Stimulated activated CD8-positive, alpha-beta memory T cell treated with anti-CD3 and anti-CD28 coated beads, Interleukin-4, amount 100 ng/mL, for 4 hours (primary cell): ENCODE results near the gene SSC4D.
"Not testable (repeated sequence)": the region's sequence is repeated elsewhere in the genome, so short reads cannot be mapped to it uniquely, and the experiment has no call there.

Experiments used
- DNase-seq, 2 donors: peaks; one replicate each; pipeline ENCODE4 v3.0.0-alpha.2; 2020; ENCODE audit warnings: low read depth in 2 of 2, low spot score in 1 of 2

The SSC4D gene

GRCh38 chr7:76387789-76388188 is 21.7 kb downstream of the SSC4D start:
- DNase-seq, result not testable (repeated sequence)

GRCh38 chr7:76386691-76387260 is 22.7 kb downstream of the SSC4D start:
- no peak for DNase-seq

GRCh38 chr7:76383089-76383944 is 26.2 kb downstream of the SSC4D start:
- DNase-seq, result no peak

- no peak for DNase-seq
These were observed 27.7 kb downstream of the SSC4D start for GRCh38 chr7:76381814-76382213.

- DNase-seq, result no peak
These were observed 28.9 kb downstream of the SSC4D start for GRCh38 chr7:76380623-76380966.

GRCh38 chr7:76377186-76377918 is 32.1 kb downstream of the SSC4D start:
- no peak for DNase-seq

- no peak for DNase-seq
These were observed 34.2 kb downstream of the SSC4D start for GRCh38 chr7:76375251-76375650.

- no peak for DNase-seq
These were observed 36.3 kb downstream of the SSC4D start for GRCh38 chr7:76372984-76373833.

GRCh38 chr7:76371396-76371795 is 38.1 kb downstream of the SSC4D start:
- no peak for DNase-seq

GRCh38 chr7:76369018-76369417 is 40.5 kb downstream of the SSC4D start:
- DNase-seq, result no peak

- DNase-seq, result no peak
These were observed 41.3 kb downstream of the SSC4D start for GRCh38 chr7:76368190-76368589.

GRCh38 chr7:76364198-76364584 is 45.3 kb downstream of the SSC4D start:
- no peak for DNase-seq

GRCh38 chr7:76363754-76364153 is 45.7 kb downstream of the SSC4D start:
- DNase-seq, result not testable (repeated sequence)

GRCh38 chr7:76359978-76360638 is 49.4 kb downstream of the SSC4D start:
- no peak for DNase-seq

- peak; percentile 85 to 93 for DNase-seq
These were observed 50.2 kb downstream of the SSC4D start for GRCh38 chr7:76359111-76359977.

- peak; percentile 71 to 78 for DNase-seq
These were observed 50.9 kb downstream of the SSC4D start, which contains the start of gene YWHAG for GRCh38 chr7:76358481-76359110. Gene YWHAG (minus strand): TSS chr7:76358991. CDS start chr7:76358808, 183 bp downstream.

- peak; percentile 28 to 32 for DNase-seq
These were observed 51.5 kb downstream of the SSC4D start for GRCh38 chr7:76358011-76358480.

GRCh38 chr7:76357475-76358010 is 52.0 kb downstream of the SSC4D start:
- no peak for DNase-seq

- DNase-seq, result no peak
These were observed 52.7 kb downstream of the SSC4D start for GRCh38 chr7:76356823-76357222.
